Uterus (tissue), 2 donors: ENCODE measurements around the gene CD226.

ENCODE experiments used
- CTCF ChIP-seq, 4 experiments: fragments of 200-600 bp in 2 of 4; fragments of 450-650 bp in 2 of 4; sonication (generic) in 2 of 4; IDR thresholded peaks; one replicate each; pipeline ENCODE4 v1.5.1; 2016 to 2019; ENCODE audit warnings: antibody characterized with exemption in 4 of 4, mild to moderate bottlenecking in 2 of 4, moderate library complexity in 1 of 4
- POLR2A ChIP-seq, 2 donors: fragments of 450-650 bp; IDR thresholded peaks; one replicate each; pipeline ENCODE4 v1.6.1; 2016; ENCODE audit warnings: antibody characterized with exemption in 2 of 2, mild to moderate bottlenecking in 1 of 2, moderate library complexity in 1 of 2

DNA sequence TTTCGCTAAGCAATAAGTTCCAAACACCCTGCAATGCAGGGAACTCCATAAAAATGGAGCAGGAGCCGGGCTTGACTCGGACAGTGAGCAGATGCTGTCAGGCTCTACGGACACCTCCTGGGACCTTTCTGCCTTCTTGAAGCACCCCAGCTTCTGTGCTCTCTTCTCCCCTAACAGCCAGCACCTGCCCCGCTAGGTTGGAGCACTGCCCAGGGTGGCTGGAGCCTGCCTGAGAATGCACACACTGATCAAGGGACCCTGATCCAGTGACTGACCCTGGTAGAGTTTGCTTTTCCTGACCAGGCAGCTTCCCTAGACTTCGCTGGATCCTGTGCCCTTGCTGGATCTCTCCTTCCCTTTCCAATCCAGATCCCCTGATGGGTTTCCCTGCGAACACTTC, 40.9 kb downstream of the CD226 start:
- TF ChIP-seq CTCF (IDR thresholded peaks at IDR 0.05) (no peak), POLR2A (IDR thresholded peaks at IDR 0.05) (no peak)
